SK-N-SH treated with all-trans-retinoic acid at 6 μM for 48 hours (cell line): ENCODE measurements around the gene KCNT2.

Experiments used
- ATAC-seq: fragments of 200-7000 bp; cut with Tn5 transposase; 3 replicates; pipeline ENCODE4 v1.9.1; 2020; ENCODE audit warnings: mild to moderate bottlenecking, moderate library complexity
- ARNTL ChIP-seq: fragments of 450-650 bp; formaldehyde crosslinking; IDR thresholded peaks from 2 replicates; pipeline ENCODE4 v1.5.0; 2020; ENCODE audit warnings: low read depth, mild to moderate bottlenecking, moderate library complexity, borderline replicate concordance
- BACH2 ChIP-seq: fragments of 250-450 bp; sonication (Bioruptor Pico); IDR thresholded peaks from 2 replicates; pipeline ENCODE4 v1.9.0; 2021; ENCODE audit warnings: mild to moderate bottlenecking, borderline replicate concordance
- CSDC2 ChIP-seq: fragments of 250-450 bp; sonication (Bioruptor Pico); IDR thresholded peaks from 2 replicates; pipeline ENCODE4 v1.5.0; 2020; ENCODE audit warnings: mild to moderate bottlenecking, moderate library complexity
- ESRRG ChIP-seq: fragments of 250-450 bp; sonication (Bioruptor Pico); IDR thresholded peaks from 2 replicates; pipeline ENCODE4 v1.6.1; 2021; ENCODE audit warnings: mild to moderate bottlenecking
- GLIS3 ChIP-seq: fragments of 250-450 bp; sonication (Bioruptor Pico); IDR thresholded peaks from 2 replicates; pipeline ENCODE4 v1.5.0; 2020; ENCODE audit warnings: mild to moderate bottlenecking, moderate library complexity
- ISL1 ChIP-seq: fragments of 250-450 bp; sonication (Bioruptor Pico); IDR thresholded peaks from 2 replicates; pipeline ENCODE4 v2.1.2; 2022; ENCODE audit warnings: mild to moderate bottlenecking, moderate library complexity
- OSR1 ChIP-seq: fragments of 250-450 bp; sonication (Bioruptor Pico); IDR thresholded peaks from 2 replicates; pipeline ENCODE4 v1.8.0; 2022; ENCODE audit warnings: moderate library complexity, mild to moderate bottlenecking, inconsistent platforms
- PPARA ChIP-seq: fragments of 250-450 bp; sonication (Bioruptor Pico); IDR thresholded peaks from 2 replicates; pipeline ENCODE4 v1.5.0; 2020; ENCODE audit warnings: mild to moderate bottlenecking, borderline replicate concordance
- RARB ChIP-seq: fragments of 250-450 bp; sonication (Bioruptor Pico); IDR thresholded peaks from 2 replicates; pipeline ENCODE4 v1.8.0; 2021; ENCODE audit warnings: mild to moderate bottlenecking, moderate library complexity
- TCF4 ChIP-seq: fragments of 250-450 bp; sonication (Bioruptor Pico); IDR thresholded peaks from 2 replicates; pipeline ENCODE4 v1.8.0; 2021; ENCODE audit warnings: mild to moderate bottlenecking, moderate library complexity, borderline replicate concordance
- TOX ChIP-seq: fragments of 250-450 bp; sonication (Bioruptor Pico); IDR thresholded peaks from 2 replicates; pipeline ENCODE4 v1.8.0; 2021; ENCODE audit warnings: mild to moderate bottlenecking, moderate library complexity, borderline replicate concordance
- ZFP3 ChIP-seq: fragments of 250-450 bp; sonication (Bioruptor Pico); IDR thresholded peaks from 2 replicates; pipeline ENCODE4 v1.5.0; 2020; ENCODE audit warnings: mild to moderate bottlenecking, moderate library complexity
- ZFP30 ChIP-seq: fragments of 450-650 bp; formaldehyde crosslinking; IDR thresholded peaks from 2 replicates; pipeline ENCODE4 v1.5.0; 2022; ENCODE audit warnings: mild to moderate bottlenecking, moderate library complexity
- ZNF565 ChIP-seq: fragments of 450-650 bp; formaldehyde crosslinking; conservative IDR thresholded peaks from 2 replicates; pipeline ENCODE4 v1.5.0; 2020; ENCODE audit warnings: low read depth, mild to moderate bottlenecking, moderate library complexity
- ZNF70 ChIP-seq: fragments of 450-650 bp; formaldehyde crosslinking; IDR thresholded peaks from 2 replicates; pipeline ENCODE4 v1.5.0; 2020; ENCODE audit warnings: mild to moderate bottlenecking, moderate library complexity
- ZNF8 ChIP-seq: fragments of 450-650 bp; formaldehyde crosslinking; IDR thresholded peaks from 2 replicates; pipeline ENCODE4 v1.5.0; 2020; ENCODE audit warnings: mild to moderate bottlenecking, moderate library complexity
- TF ChIP-seq, protein P1 (sequence below): fragments of 250-450 bp; sonication (Bioruptor Pico); IDR thresholded peaks from 2 replicates; pipeline ENCODE4 v1.8.0; 2020; ENCODE audit warnings: mild to moderate bottlenecking, moderate library complexity, borderline replicate concordance
- TF ChIP-seq, protein P2 (sequence below): fragments of 250-450 bp; sonication (Bioruptor Pico); IDR thresholded peaks from 2 replicates; pipeline ENCODE4 v1.5.0; 2020; ENCODE audit warnings: mild to moderate bottlenecking, moderate library complexity
- TF ChIP-seq, protein P3 (sequence below): fragments of 250-450 bp; sonication (Bioruptor Pico); IDR thresholded peaks from 2 replicates; pipeline ENCODE4 v1.5.1; 2021; ENCODE audit warnings: mild to moderate bottlenecking, moderate library complexity
- TF ChIP-seq, protein P4 (sequence below): fragments of 250-450 bp; sonication (Bioruptor Pico); IDR thresholded peaks from 2 replicates; pipeline ENCODE4 v1.8.0; 2021; ENCODE audit warnings: low read depth, mild to moderate bottlenecking, moderate library complexity, borderline replicate concordance

KCNT2 gene

DNA sequence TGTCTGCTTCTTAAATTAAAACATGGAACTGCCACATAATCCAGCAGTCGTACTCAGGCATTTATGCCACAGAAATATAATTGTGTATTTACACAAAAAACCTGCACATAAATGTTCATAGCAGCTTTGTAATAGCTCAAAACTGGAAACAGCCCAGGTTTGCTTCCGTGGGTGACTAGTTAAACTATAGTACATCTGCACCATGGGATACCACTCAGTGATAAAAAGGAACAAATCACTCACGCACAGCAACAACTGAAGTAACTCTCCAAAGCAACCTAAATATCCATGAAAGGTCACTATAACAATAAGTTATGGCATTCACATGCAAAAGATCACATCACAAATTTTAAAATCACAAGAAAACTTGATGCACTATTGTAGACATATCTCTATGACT, 64.4 kb downstream of the KCNT2 start:
- TF ChIP-seq OSR1 = no peak
- TF ChIP-seq, protein P1, sequence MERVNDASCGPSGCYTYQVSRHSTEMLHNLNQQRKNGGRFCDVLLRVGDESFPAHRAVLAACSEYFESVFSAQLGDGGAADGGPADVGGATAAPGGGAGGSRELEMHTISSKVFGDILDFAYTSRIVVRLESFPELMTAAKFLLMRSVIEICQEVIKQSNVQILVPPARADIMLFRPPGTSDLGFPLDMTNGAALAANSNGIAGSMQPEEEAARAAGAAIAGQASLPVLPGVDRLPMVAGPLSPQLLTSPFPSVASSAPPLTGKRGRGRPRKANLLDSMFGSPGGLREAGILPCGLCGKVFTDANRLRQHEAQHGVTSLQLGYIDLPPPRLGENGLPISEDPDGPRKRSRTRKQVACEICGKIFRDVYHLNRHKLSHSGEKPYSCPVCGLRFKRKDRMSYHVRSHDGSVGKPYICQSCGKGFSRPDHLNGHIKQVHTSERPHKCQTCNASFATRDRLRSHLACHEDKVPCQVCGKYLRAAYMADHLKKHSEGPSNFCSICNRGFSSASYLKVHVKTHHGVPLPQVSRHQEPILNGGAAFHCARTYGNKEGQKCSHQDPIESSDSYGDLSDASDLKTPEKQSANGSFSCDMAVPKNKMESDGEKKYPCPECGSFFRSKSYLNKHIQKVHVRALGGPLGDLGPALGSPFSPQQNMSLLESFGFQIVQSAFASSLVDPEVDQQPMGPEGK (CRISPR knock-in tag) = no peak
- no peak for ATAC-seq

DNA sequence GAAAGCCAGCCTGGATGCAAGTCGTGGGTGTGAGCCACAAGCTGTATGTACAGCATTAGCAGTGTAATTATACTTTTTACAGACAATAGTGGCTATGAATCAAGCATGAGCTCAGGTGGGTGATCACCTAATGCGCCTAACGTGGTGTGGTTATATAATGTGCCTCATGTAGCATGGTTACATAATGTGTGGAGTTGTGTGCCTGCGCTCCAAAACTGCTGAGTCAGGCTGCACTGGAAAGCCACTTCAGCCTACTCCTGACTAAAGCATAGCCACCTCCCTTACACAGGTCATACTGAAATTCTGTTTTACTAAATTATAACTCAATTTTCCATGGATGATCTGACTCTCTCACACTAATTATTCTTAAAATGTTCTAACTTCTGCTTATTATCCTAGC, 69.8 kb downstream of the KCNT2 start:
- no peak for TF ChIP-seq CSDC2 (CRISPR knock-in tag)
- TF ChIP-seq BACH2 (CRISPR knock-in tag) = no peak
- TF ChIP-seq RARB (CRISPR knock-in tag) = no peak
- TF ChIP-seq ISL1 (CRISPR knock-in tag) = no peak
- TF ChIP-seq TOX (CRISPR knock-in tag) = no peak
- TF ChIP-seq, protein P1 (CRISPR knock-in tag) = no peak
- TF ChIP-seq ZNF8 = no peak
- TF ChIP-seq, protein P2, sequence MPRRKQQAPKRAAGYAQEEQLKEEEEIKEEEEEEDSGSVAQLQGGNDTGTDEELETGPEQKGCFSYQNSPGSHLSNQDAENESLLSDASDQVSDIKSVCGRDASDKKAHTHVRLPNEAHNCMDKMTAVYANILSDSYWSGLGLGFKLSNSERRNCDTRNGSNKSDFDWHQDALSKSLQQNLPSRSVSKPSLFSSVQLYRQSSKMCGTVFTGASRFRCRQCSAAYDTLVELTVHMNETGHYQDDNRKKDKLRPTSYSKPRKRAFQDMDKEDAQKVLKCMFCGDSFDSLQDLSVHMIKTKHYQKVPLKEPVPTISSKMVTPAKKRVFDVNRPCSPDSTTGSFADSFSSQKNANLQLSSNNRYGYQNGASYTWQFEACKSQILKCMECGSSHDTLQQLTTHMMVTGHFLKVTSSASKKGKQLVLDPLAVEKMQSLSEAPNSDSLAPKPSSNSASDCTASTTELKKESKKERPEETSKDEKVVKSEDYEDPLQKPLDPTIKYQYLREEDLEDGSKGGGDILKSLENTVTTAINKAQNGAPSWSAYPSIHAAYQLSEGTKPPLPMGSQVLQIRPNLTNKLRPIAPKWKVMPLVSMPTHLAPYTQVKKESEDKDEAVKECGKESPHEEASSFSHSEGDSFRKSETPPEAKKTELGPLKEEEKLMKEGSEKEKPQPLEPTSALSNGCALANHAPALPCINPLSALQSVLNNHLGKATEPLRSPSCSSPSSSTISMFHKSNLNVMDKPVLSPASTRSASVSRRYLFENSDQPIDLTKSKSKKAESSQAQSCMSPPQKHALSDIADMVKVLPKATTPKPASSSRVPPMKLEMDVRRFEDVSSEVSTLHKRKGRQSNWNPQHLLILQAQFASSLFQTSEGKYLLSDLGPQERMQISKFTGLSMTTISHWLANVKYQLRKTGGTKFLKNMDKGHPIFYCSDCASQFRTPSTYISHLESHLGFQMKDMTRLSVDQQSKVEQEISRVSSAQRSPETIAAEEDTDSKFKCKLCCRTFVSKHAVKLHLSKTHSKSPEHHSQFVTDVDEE (CRISPR knock-in tag) = no peak
- no peak for TF ChIP-seq OSR1
- TF ChIP-seq ZNF565 (CRISPR knock-in tag) = no peak
- no peak for TF ChIP-seq TCF4 (CRISPR knock-in tag)
- no peak for TF ChIP-seq ESRRG
- TF ChIP-seq, protein P3, sequence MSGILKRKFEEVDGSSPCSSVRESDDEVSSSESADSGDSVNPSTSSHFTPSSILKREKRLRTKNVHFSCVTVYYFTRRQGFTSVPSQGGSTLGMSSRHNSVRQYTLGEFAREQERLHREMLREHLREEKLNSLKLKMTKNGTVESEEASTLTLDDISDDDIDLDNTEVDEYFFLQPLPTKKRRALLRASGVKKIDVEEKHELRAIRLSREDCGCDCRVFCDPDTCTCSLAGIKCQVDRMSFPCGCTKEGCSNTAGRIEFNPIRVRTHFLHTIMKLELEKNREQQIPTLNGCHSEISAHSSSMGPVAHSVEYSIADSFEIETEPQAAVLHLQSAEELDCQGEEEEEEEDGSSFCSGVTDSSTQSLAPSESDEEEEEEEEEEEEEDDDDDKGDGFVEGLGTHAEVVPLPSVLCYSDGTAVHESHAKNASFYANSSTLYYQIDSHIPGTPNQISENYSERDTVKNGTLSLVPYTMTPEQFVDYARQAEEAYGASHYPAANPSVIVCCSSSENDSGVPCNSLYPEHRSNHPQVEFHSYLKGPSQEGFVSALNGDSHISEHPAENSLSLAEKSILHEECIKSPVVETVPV (CRISPR knock-in tag) = no peak
- no peak for TF ChIP-seq ZFP30
- no peak for TF ChIP-seq GLIS3 (CRISPR knock-in tag)
- no peak for TF ChIP-seq ZFP3 (CRISPR knock-in tag)
- TF ChIP-seq ARNTL = no peak
- ATAC-seq = no peak

DNA sequence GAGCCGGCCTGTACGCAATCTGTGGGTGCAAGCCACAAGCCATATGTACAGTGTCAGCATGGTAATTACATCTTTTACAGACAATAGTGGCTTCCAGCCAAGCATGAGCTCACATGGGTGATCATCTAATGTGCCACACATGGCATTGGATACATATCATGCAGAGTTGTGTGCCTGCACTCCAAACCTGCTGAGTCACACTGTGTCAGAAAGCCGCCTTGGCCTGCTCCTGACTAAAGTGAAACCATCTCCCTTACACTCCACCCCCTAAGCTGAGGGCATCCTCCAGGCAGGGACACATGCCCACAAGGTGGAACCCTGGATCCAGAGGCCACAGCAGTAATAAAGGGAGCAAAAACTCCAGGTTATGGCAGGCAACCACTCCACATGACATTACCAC, 72.5 kb downstream of the KCNT2 start:
- ATAC-seq = no peak
- TF ChIP-seq TCF4 (CRISPR knock-in tag) (no peak), PPARA (no peak), ISL1 (CRISPR knock-in tag) (no peak), OSR1 (no peak), ARNTL (no peak), ZFP3 (CRISPR knock-in tag) (no peak), ZFP30 (no peak), RARB (CRISPR knock-in tag) (no peak), ESRRG (no peak), ZNF70 (CRISPR knock-in tag) (no peak), GLIS3 (CRISPR knock-in tag) (no peak), ZNF8 (no peak)
- TF ChIP-seq, protein P3 (CRISPR knock-in tag) = no peak
- TF ChIP-seq, protein P4, sequence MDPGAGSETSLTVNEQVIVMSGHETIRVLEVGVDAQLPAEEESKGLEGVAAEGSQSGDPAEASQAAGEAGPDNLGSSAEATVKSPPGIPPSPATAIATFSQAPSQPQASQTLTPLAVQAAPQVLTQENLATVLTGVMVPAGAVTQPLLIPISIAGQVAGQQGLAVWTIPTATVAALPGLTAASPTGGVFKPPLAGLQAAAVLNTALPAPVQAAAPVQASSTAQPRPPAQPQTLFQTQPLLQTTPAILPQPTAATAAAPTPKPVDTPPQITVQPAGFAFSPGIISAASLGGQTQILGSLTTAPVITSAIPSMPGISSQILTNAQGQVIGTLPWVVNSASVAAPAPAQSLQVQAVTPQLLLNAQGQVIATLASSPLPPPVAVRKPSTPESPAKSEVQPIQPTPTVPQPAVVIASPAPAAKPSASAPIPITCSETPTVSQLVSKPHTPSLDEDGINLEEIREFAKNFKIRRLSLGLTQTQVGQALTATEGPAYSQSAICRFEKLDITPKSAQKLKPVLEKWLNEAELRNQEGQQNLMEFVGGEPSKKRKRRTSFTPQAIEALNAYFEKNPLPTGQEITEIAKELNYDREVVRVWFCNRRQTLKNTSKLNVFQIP = no peak
- TF ChIP-seq, protein P2 (CRISPR knock-in tag) = no peak
- TF ChIP-seq, protein P1 (CRISPR knock-in tag) = no peak
